ENCODE measurements around the gene CDC5L.

DNA sequence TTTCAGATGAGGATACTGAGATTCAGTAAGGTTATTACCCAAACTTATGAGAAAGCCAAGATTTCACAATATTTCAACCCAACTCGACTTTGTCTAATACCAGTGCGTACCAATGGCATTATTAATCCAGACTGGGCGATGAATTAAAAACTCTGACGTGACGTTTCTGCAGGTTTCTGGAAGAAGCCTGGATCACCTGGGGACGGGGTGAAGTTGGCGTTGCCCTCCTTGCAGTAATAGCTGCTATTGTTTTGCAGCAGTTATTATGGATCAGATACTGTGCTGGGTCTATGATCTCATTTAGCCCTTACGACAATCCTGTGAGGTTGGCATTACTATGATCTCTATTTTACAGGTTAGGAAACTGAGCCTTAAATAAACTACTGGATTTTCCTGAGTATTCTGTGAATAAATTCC, 569 bp upstream of the CDC5L start:
- TF ChIP-seq POLR2A (IDR thresholded peaks at IDR 0.05; ENCODE audit: low read depth, low read length), result no peak
- no peak for TF ChIP-seq POLR2AphosphoS5 (IDR thresholded peaks at IDR 0.05; ENCODE audit: low read depth, low read length)
- TF ChIP-seq TAF1 (IDR thresholded peaks at IDR 0.05; ENCODE audit: low read depth, low read length), result no peak
- no peak for TF ChIP-seq SPI1 (IDR thresholded peaks at IDR 0.05; ENCODE audit: low read depth, low read length)
- no peak for TF ChIP-seq PAX5 (IDR thresholded peaks at IDR 0.05; ENCODE audit: insufficient read depth, low read length, severe bottlenecking)
